A549 treated with dexamethasone at 1 μM for 4 hours (cell line): ENCODE measurements around the gene SLC29A4. TPM values are rescaled to one million over a fixed set of nuclear protein-coding genes. Genes with fewer than 3 reads are reported as not detected.

Experiments
- total RNA-seq: library from RNA; stranded (reverse); fragments of 200-300 nt; extraction: Qiagen RNA extraction; gene quantifications from 5 replicates; pipeline ENCODE4 v1.2.3, GENCODE V29; 2022

The SLC29A4 gene, protein sequence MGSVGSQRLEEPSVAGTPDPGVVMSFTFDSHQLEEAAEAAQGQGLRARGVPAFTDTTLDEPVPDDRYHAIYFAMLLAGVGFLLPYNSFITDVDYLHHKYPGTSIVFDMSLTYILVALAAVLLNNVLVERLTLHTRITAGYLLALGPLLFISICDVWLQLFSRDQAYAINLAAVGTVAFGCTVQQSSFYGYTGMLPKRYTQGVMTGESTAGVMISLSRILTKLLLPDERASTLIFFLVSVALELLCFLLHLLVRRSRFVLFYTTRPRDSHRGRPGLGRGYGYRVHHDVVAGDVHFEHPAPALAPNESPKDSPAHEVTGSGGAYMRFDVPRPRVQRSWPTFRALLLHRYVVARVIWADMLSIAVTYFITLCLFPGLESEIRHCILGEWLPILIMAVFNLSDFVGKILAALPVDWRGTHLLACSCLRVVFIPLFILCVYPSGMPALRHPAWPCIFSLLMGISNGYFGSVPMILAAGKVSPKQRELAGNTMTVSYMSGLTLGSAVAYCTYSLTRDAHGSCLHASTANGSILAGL
- total RNA-seq = 9.4 to 17.9 TPM (median 15.5 TPM) in 5 replicates

DNA sequence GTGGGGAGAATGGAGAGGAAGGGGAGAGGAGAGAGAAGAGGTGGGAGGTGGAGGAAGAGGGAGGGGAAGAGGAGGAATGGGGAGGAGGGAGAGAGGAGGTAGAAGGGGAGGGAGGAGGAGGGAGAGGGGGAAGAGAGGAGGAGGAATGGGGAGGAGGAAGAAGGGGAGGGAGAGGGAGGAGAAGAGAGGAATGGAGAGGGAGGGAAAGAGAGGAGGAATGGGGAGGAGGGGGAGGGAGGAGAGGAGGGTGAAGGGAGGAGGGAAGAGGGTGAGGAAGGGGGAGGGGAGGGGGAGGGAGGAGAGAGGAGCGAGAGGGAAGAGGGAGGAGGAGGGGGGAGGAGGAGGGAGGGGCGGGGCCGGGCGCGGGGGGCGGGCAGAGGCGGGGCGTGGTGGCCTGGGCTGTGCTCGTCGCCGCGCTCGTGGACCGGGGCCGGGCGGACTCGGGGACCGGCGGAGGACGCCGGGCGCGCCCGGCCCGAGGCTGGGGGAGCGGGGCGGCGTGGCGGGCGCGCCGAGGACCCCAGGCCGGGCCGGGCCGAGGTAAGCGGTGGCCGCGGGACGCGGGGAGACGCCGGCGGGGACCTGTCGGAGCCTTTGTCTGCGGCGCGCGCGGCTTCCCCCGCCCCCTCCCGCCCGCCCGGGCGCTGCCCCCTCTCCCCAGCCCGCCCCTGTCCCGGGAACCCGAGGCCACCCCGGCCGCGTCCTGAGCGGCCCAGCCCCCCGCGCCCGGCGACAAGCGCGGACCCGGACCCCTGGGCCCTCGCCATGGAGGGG is at the start of gene SLC29A4:
TSS of gene SLC29A4 (plus strand) at position 401 of the 774 bp plus-strand sequence. CDS start 4,874 bp downstream, outside the sequence.

Other genes starting within 250 kb of the SLC29A4 start
- gene RBAK, start 237.1 kb upstream of the SLC29A4 start, total RNA-seq = 5.7 to 7.8 TPM (median 6.5 TPM) in 5 replicates
- gene WIPI2, start 92.7 kb upstream of the SLC29A4 start, total RNA-seq = 40.1 to 53.7 TPM (median 53.0 TPM) in 5 replicates
- gene TNRC18, start 140.9 kb downstream of the SLC29A4 start, total RNA-seq = 42.4 to 62.3 TPM (median 57.1 TPM) in 5 replicates
- 8.0 to 16.9 TPM (median 16.0 TPM) in 5 replicates for gene FBXL18, start 230.9 kb downstream of the SLC29A4 start, total RNA-seq
- gene ACTB, start 247.7 kb downstream of the SLC29A4 start, total RNA-seq = 3,991 to 6,272 TPM (median 5,906 TPM) in 5 replicates